Measurements from ENCODE around the gene PGAM5. TPM values are rescaled to one million over a fixed set of nuclear protein-coding genes. Genes with fewer than 3 reads are reported as not detected.

Gene PGAM5
- 53.0 TPM for polyA plus RNA-seq (2013, experiment 1 of 2)
- 43.5 TPM for polyA plus RNA-seq (2013, experiment 2 of 2)

DNA sequence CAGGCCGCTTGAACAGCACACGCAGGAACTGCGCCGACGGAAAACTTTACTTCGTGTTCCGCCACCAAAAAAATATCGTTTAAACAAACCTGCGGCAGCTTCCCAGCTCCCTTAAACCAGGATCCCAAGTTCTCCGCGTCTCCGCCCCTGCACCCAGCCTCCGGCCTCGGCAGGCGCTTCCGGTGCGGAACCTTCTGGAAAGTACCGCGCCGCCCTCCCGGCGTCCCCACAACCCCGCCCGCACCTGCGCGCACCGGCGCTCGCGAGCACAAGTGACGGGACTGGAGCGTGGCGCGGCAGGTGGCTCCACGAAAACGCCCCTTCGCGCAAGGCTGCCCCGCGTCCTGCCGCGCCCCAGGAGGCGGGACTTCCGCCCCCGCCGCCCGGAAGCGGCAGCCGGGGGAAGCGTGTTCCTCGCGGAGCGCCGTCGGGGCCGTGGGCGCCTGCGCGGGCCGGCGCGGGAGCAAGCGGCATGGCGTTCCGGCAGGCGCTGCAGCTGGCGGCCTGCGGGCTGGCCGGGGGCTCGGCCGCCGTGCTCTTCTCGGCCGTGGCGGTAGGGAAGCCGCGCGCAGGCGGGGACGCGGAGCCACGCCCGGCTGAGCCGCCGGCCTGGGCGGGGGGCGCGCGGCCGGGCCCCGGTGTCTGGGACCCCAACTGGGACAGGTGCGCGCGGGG is at the start of gene PGAM5:
Gene PGAM5, plus strand, starts transcription at position 438 of the 675 bp plus-strand sequence. Its CDS starts 35 bp downstream, at position 473.
- peak within 1 kb of the TSS; percentile 81 for H3K27ac ChIP-seq (ENCODE audit: low read depth, low read length)
- under 1% methylated on average over 94 of the region's 94 CpGs for WGBS
- peaks cover 5% of the 10 kb centered on the region; the same call in 1 of the 2 replicates for H3K4me1 ChIP-seq (ENCODE audit: insufficient read depth, low read length)
- no peaks in the 10 kb centered on the region for H3K9me3 ChIP-seq (ENCODE audit: insufficient read depth, low read depth, low read length)
- no peaks in the 10 kb centered on the region for H3K27me3 ChIP-seq (ENCODE audit: insufficient read depth, low read length)
- H3K4me3 ChIP-seq (ENCODE audit: low read length) = peak within 1 kb of the TSS; percentile 81
- peaks cover 14% of the 10 kb centered on the region for H3K36me3 ChIP-seq (ENCODE audit: insufficient read depth, low read length)
- peak within 1 kb of the TSS; percentile 87 for H3K9ac ChIP-seq (ENCODE audit: low read depth, low read length)

- Histone ChIP-seq H3K27me3 (ENCODE audit: insufficient read depth, low read length) (no peaks in the 10 kb centered on the region), H3K4me3 (ENCODE audit: low read length) (no peak overlapping the region), H3K9ac (ENCODE audit: low read depth, low read length) (no peak overlapping the region), H3K4me1 (ENCODE audit: insufficient read depth, low read length) (no peaks in the 10 kb centered on the region), H3K9me3 (ENCODE audit: insufficient read depth, low read depth, low read length) (no peaks in the 10 kb centered on the region), H3K27ac (ENCODE audit: low read depth, low read length) (no peak overlapping the region), H3K36me3 (ENCODE audit: insufficient read depth, low read length) (peaks cover 100% of the 10 kb centered on the region)
- WGBS = 95% methylated on average over 11 of the region's 11 CpGs
These were observed 49.6 kb upstream of the PGAM5 start for GRCh38 chr12:132660996-132661395.

- no peak overlapping the region for H3K9ac ChIP-seq (ENCODE audit: low read depth, low read length)
These were observed 48.7 kb upstream of the PGAM5 start for GRCh38 chr12:132661972-132662371.

DNA sequence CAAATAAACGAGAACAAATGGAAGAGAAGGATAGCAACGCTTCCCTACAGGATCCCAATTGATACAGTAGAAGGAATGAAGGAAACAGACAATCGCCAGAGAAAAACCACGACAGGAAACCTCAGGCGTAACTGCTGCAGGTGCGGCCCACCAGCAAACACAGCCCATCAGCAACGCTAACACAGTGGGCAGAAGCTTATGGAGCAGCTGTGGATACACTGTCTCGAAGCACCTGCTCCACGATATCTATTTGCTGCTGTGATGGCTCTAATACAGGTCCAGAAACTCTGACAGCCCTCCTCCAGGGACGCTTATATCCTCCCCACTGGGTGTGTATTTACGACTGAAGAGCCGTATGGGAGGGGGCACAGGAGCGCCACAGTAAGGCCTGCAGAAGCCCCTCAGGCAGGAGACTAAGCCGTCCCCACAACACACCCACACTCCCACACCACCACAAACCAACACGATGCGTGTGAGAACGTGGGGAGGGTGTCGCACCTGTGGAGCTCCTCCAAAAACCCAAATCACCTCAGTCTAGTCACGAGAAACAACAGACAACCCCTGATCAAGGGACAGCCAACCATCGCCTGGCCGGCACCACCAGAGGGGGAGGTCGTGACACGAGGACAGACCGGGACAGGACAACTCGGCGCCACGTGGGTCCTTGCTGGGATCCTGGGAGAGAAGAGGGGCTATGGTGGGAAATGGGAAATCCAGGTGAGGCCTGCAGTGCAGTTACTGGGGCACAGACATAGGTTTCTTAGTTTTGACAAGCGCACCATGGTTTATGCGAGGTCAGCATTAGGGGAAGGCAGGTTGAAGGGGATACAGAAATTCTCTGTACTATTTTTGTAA is 47.5 kb upstream of the PGAM5 start:
- Histone ChIP-seq H3K27me3 (ENCODE audit: insufficient read depth, low read length) (no peaks in the 10 kb centered on the region), H3K27ac (ENCODE audit: low read depth, low read length) (no peak overlapping the region), H3K36me3 (ENCODE audit: insufficient read depth, low read length) (peaks cover 99% of the 10 kb centered on the region), H3K4me3 (ENCODE audit: low read length) (no peak overlapping the region), H3K9ac (ENCODE audit: low read depth, low read length) (no peak overlapping the region), H3K9me3 (ENCODE audit: insufficient read depth, low read depth, low read length) (no peaks in the 10 kb centered on the region), H3K4me1 (ENCODE audit: insufficient read depth, low read length) (no peaks in the 10 kb centered on the region)
- 94% methylated on average over 29 of the region's 29 CpGs for WGBS

More at GRCh38 chr12:132661972-132662371, 48.7 kb upstream of the PGAM5 start:
- WGBS = 89% methylated on average over 5 of the region's 5 CpGs
- Histone ChIP-seq H3K4me1 (ENCODE audit: insufficient read depth, low read length) (no peaks in the 10 kb centered on the region), H3K36me3 (ENCODE audit: insufficient read depth, low read length) (peaks cover 100% of the 10 kb centered on the region), H3K4me3 (ENCODE audit: low read length) (no peak overlapping the region), H3K9me3 (ENCODE audit: insufficient read depth, low read depth, low read length) (no peaks in the 10 kb centered on the region), H3K27me3 (ENCODE audit: insufficient read depth, low read length) (no peaks in the 10 kb centered on the region), H3K27ac (ENCODE audit: low read depth, low read length) (no peak overlapping the region)

- Histone ChIP-seq H3K9me3 (ENCODE audit: insufficient read depth, low read depth, low read length) (no peaks in the 10 kb centered on the region), H3K4me1 (ENCODE audit: insufficient read depth, low read length) (no peaks in the 10 kb centered on the region), H3K27me3 (ENCODE audit: insufficient read depth, low read length) (no peaks in the 10 kb centered on the region), H3K27ac (ENCODE audit: low read depth, low read length) (no peak overlapping the region), H3K36me3 (ENCODE audit: insufficient read depth, low read length) (peaks cover 99% of the 10 kb centered on the region), H3K9ac (ENCODE audit: low read depth, low read length) (no peak overlapping the region), H3K4me3 (ENCODE audit: low read length) (no peak overlapping the region)
- 92% methylated on average over 21 of the region's 21 CpGs for WGBS
These were observed 46.2 kb upstream of the PGAM5 start for GRCh38 chr12:132664206-132665148.

DNA sequence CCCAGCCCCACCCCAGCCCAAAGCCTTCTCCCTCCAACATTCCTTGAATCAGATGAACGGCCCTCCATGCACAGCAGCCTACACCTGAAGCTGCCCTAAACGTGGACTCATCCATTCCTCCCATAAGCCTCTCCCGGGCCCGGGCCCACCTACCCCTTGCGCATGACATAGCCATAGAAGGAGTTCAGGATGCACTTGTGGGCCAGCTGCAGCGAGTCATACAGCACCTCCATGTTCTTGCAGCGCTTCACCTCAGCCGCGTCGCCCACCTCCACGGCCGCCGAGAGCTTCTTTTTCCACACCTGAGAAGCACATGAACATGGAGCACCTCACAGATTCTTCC is 45.5 kb upstream of the PGAM5 start:
- no peaks in the 10 kb centered on the region for H3K9me3 ChIP-seq (ENCODE audit: insufficient read depth, low read depth, low read length)
- no peak overlapping the region for H3K27ac ChIP-seq (ENCODE audit: low read depth, low read length)
- H3K4me3 ChIP-seq (ENCODE audit: low read length) = no peak overlapping the region
- H3K36me3 ChIP-seq (ENCODE audit: insufficient read depth, low read length) = peaks cover 98% of the 10 kb centered on the region
- H3K27me3 ChIP-seq (ENCODE audit: insufficient read depth, low read length) = no peaks in the 10 kb centered on the region
- H3K4me1 ChIP-seq (ENCODE audit: insufficient read depth, low read length) = no peaks in the 10 kb centered on the region
- no peak overlapping the region for H3K9ac ChIP-seq (ENCODE audit: low read depth, low read length)
- 95% methylated on average over 13 of the region's 13 CpGs for WGBS

GRCh38 chr12:132665794-132666193 is 44.8 kb upstream of the PGAM5 start:
- whole genome bisulfite sequencing = 89% methylated on average over 6 of the region's 6 CpGs
- Histone ChIP-seq H3K9ac (ENCODE audit: low read depth, low read length) (no peak overlapping the region), H3K4me3 (ENCODE audit: low read length) (no peak overlapping the region), H3K27ac (ENCODE audit: low read depth, low read length) (no peak overlapping the region), H3K36me3 (ENCODE audit: insufficient read depth, low read length) (peaks cover 95% of the 10 kb centered on the region), H3K9me3 (ENCODE audit: insufficient read depth, low read depth, low read length) (no peaks in the 10 kb centered on the region), H3K4me1 (ENCODE audit: insufficient read depth, low read length) (no peaks in the 10 kb centered on the region), H3K27me3 (ENCODE audit: insufficient read depth, low read length) (no peaks in the 10 kb centered on the region)

GRCh38 chr12:132668191-132669088 is 42.2 kb upstream of the PGAM5 start:
- H3K9me3 ChIP-seq (ENCODE audit: insufficient read depth, low read depth, low read length) = no peaks in the 10 kb centered on the region
- H3K9ac ChIP-seq (ENCODE audit: low read depth, low read length) = no peak overlapping the region
- peaks cover 95% of the 10 kb centered on the region for H3K36me3 ChIP-seq (ENCODE audit: insufficient read depth, low read length)
- H3K27ac ChIP-seq (ENCODE audit: low read depth, low read length) = no peak overlapping the region
- no peaks in the 10 kb centered on the region for H3K4me1 ChIP-seq (ENCODE audit: insufficient read depth, low read length)
- 97% methylated on average over 30 of the region's 30 CpGs for WGBS
- no peak overlapping the region for H3K4me3 ChIP-seq (ENCODE audit: low read length)
- H3K27me3 ChIP-seq (ENCODE audit: insufficient read depth, low read length) = no peaks in the 10 kb centered on the region

GRCh38 chr12:132669166-132669879 is 41.3 kb upstream of the PGAM5 start:
- no peaks in the 10 kb centered on the region for H3K9me3 ChIP-seq (ENCODE audit: insufficient read depth, low read depth, low read length)
- H3K9ac ChIP-seq (ENCODE audit: low read depth, low read length) = no peak overlapping the region
- H3K4me3 ChIP-seq (ENCODE audit: low read length) = no peak overlapping the region
- no peak overlapping the region for H3K27ac ChIP-seq (ENCODE audit: low read depth, low read length)
- no peaks in the 10 kb centered on the region for H3K27me3 ChIP-seq (ENCODE audit: insufficient read depth, low read length)
- H3K4me1 ChIP-seq (ENCODE audit: insufficient read depth, low read length) = no peaks in the 10 kb centered on the region
- 93% methylated on average over 17 of the region's 17 CpGs for WGBS
- peaks cover 94% of the 10 kb centered on the region for H3K36me3 ChIP-seq (ENCODE audit: insufficient read depth, low read length)

DNA sequence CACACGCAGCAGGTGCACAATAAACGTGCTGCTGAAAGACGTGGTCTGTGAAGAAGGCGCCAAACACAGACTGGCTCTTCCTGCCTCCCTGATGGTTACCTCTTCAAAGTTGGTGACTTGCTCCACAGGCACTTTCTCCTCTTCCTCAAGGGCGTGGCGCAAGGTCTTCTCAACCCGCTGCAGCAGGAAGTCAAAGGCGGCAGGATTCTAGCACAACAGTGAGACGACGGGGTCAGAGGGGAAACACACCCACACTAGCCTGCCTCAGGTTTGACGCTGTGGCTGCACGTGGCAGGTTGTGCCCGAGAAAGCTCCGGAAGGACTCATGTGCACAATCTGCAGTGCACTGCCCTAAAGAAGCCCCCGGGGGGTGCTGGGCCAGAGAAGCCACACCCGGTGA is 38.5 kb upstream of the PGAM5 start:
- Histone ChIP-seq H3K27ac (ENCODE audit: low read depth, low read length) (no peak overlapping the region), H3K9ac (ENCODE audit: low read depth, low read length) (no peak overlapping the region), H3K27me3 (ENCODE audit: insufficient read depth, low read length) (no peaks in the 10 kb centered on the region), H3K4me3 (ENCODE audit: low read length) (no peak overlapping the region), H3K4me1 (ENCODE audit: insufficient read depth, low read length) (no peaks in the 10 kb centered on the region), H3K9me3 (ENCODE audit: insufficient read depth, low read depth, low read length) (no peaks in the 10 kb centered on the region), H3K36me3 (ENCODE audit: insufficient read depth, low read length) (peaks cover 94% of the 10 kb centered on the region)
- WGBS = 93% methylated on average over 16 of the region's 16 CpGs
